Eye (tissue), 1 donor: ENCODE data around the gene PPARA.

Source experiments
- DNase-seq: peaks from one replicate; pipeline ENCODE4 v3.0.0-alpha.2; 2015

Gene PPARA

GRCh38 chr22:46114518-46115387 lies 35.6 kb upstream of the PPARA start:
- no peak for DNase-seq

DNA sequence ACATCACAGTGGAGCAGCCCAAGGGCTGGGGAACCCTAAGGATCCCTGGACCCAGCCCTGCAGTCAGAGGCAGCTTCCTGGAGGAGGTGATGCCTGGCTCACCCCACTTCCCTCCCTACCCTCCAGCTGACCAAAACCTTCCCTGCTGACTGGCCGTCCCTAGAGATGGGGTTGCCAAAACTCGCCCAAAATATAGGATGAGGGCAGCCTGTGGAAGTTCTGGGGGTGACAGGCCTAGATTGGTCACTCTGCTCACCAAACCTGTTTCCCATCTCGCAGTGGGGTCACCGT lies 35.0 kb upstream of the PPARA start:
- DNase-seq = no peak

- DNase-seq = no peak
These were observed 34.4 kb upstream of the PPARA start for GRCh38 chr22:46115755-46116490.

GRCh38 chr22:46116491-46116958 lies 33.8 kb upstream of the PPARA start:
- peak; percentile 96 for DNase-seq

DNA sequence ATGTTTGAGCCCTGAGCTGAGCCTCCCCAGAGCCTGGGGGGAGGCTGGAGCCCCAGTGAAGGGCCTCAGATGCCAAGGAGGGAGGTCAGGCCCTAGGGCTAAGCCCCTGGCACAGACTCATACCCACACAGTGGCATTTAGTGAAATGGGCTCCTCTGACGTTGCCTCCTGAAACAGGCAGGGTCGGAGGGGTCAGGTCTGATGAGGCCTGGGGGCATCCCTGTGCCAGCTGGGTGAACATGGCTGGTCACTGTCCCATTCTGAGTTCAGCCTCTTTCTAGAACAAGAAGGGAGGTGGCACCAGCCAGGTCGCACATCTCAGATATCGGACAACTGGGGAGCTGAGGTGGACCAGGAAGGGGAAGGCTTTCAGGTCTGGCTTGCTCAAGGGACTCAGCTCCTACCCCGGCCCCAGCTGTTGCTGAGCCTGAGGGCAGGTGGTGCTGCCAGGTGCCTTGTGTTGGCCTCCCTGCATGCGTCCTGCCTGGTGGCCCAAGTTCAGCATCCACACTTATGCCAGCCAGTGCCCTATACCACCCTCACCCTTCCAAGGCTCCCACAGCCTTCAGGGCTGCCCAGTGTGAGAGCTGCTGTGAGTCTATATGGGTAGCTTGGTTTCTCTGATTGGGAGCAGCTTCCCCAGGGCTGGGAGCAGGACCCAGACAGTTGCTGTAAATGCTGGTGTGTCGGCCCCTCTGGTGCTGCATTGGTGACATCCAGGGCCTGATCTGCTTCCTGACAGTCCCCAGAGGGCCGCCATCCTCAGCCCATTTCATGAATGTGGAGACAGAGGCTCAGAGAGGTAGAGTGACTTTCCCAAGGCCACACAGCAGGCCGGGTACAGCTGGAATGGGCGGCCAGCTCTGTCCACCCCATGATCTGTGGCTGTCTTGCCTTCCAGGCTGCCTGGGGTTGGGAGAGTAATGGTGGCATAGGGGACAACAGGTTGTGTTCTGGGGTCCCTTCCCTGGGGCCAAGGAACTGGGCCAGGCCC lies 32.8 kb upstream of the PPARA start:
- no peak for DNase-seq

DNA sequence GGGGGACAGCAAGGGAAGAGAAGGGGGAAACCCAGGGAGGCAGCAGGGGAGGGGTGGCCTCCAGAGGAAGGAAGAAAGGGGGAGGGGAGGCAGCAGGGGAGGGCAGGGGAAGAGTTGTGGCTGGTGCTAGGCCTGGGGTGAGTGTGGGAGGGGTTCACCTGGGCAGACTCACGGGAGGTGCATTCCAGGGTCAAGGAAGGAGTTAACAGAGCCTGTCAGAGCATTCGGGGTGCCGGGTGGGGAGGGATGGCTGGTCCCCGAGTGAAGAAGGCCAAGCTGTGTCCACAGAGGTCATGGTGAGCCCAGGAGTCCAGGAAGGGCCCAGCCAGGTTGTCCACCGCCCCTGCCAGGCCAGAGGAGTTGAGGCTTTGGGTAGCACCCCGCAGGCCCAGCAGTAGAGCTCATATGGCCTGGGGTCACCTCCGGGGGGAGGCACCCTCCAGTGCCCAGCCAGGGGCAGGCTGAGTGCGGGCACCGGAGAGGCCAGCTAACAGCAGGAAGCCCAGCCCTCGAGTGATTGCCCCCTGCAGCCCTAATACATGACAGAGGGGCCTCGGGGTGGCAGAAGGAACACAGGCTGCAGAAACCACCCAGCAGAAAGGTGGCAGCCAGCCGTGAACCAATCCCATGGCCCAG lies 31.1 kb upstream of the PPARA start:
- no peak for DNase-seq

GRCh38 chr22:46119729-46120419 lies 30.5 kb upstream of the PPARA start:
- no peak for DNase-seq

DNA sequence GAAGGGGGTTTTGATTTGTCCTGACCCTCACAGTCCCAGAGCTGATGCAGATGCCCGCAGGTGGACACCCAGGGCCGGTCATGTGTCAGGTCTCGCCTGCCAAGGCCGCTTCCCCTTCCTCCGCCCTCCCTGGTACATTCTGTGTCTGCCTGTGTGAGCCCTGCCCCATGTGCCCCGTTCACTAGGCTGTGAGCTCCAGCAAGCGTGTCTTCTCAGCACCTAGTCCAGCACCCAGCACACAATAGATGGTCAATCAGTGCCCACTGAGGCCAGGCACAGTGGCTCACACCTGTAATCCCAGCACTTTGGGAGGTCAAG lies 29.9 kb upstream of the PPARA start:
- no peak for DNase-seq

GRCh38 chr22:46121079-46121478 lies 29.2 kb upstream of the PPARA start:
- DNase-seq = no peak

DNA sequence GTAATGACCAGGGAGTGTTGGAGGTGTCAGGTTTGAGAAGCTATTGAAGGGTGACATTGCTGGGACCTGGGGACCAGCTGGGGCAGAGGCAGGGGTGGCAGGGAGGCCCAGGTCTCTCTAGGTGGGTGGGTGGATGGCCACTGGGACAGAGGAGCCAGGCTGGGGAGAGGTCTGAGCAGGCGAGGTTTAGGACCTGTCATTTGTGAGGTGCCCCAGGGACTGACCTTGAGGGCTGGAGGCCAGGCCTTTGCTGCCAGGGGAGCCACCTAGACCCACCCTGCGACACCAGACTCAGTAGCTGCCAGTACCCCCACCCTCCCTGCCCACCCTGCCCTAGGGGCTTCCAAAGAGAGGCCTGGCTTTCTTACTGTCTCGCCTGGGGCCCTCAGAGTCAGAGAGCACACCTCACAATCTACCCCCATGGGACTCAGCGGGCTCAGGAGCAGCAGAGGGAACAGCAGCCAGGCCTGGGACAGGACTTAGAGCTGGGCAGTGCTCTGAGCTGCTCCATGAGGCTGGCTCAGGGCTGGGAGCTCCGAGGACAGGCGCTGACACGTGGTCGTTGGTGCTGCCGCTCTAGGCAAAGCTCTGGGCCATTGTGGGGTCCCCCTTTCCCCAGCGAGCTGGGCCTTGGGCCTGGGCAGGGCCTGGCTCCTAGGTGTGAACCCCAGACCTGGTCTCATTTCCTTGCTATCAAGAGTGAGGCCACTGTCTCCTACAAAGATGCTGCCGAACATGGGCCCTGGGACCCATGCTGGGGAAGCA lies 28.6 kb upstream of the PPARA start:
- no peak for DNase-seq

GRCh38 chr22:46122511-46122971 lies 27.8 kb upstream of the PPARA start:
- peak; percentile 81 for DNase-seq

- no peak for DNase-seq
These were observed 27.2 kb upstream of the PPARA start for GRCh38 chr22:46122980-46123693.

- DNase-seq = no peak
These were observed 26.5 kb upstream of the PPARA start for GRCh38 chr22:46123694-46124382.

DNA sequence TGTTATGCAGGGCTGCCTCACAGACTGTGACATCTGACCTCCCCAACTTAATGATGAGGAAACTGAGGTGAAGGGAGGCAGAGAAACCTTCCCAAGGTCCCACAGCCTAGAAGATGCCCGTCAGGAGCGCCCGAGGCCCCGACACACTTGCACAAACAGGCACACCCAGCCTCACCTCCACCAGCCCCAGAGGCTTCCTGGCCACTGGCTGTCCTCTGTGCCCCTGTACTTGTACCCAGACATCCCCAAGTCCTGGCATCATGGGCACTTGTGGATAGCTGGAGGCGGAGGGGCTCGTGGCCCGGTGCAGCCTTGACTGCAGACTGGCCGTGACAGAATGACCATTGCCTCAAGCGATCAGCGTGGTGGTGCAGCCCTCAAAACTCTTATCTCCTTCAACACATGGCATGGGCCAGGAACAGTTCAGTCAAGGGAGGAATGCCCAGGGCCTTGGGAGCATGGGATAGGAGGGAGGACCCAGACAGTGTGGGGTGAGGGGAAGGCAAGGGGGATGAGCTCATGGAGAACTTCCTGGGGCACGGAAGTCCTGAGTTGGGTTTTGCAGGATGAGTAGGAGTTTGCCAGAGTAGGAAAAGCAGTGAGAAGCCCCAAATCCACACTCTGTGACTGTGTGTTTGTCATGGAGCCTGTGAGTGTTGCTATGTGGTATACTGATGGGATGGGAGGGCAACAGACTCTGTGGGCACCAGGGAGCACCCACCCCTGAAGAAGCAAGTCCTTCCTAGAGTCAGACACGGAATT lies 25.8 kb upstream of the PPARA start:
- no peak for DNase-seq

DNA sequence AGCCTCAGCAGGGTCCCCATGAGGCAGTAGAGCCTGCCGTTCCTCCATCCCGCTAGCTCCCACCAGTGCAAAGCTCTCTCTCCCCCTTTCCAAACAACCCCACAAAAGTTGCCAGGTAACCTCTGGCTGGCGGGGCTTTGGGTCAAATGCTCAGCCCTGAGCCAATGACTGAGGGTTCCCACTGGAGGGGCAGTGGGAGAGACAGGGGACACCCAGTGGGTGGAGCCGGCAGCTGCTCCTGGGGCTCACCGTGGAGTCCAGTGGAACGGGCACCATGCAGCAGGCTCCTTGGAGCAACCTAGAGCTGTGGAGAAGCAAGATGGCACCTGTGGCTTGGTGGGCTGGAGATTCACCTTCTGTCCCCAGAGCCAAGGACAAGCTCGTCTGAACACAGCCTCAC lies 25.0 kb upstream of the PPARA start:
- no peak for DNase-seq

- no peak for DNase-seq
These were observed 24.2 kb upstream of the PPARA start for GRCh38 chr22:46125816-46126765.

GRCh38 chr22:46126853-46127385 lies 23.4 kb upstream of the PPARA start:
- no peak for DNase-seq

- no peak for DNase-seq
These were observed 22.8 kb upstream of the PPARA start for GRCh38 chr22:46127556-46127955.
